K562 (cell line): Measurements from ENCODE around the gene SLC6A8. TPM values are rescaled to one million over a fixed set of nuclear protein-coding genes. Genes with fewer than 3 reads are reported as not detected.
A peak's percentile ranks its signal among the peaks of the same experiment; 100 is the strongest.

Experiments
- CTBP1 ChIP-seq: fragments of 450-650 bp; IDR thresholded peaks from 2 replicates; pipeline ENCODE4 v1.6.1; 2016; ENCODE audit warnings: borderline replicate concordance
- HNRNPLL ChIP-seq: fragments of 200-400 bp; formaldehyde crosslinking; IDR thresholded peaks from 2 replicates; pipeline ENCODE4 v1.6.1; 2017; ENCODE audit warnings: low read length, low read depth, mild to moderate bottlenecking; ENCODE audit not compliant: poor library complexity, severe bottlenecking
- POLR2G ChIP-seq: fragments of 200-400 bp; formaldehyde crosslinking; IDR thresholded peaks from 2 replicates; pipeline ENCODE4 v1.6.1; 2017; ENCODE audit warnings: low read depth, mild to moderate bottlenecking, antibody characterized with exemption, low read length, moderate library complexity
- RAD21 ChIP-seq, 2 experiments: fragments of 250-450 bp in 1 of 2; fragments of 450-650 bp in 1 of 2; sonication (Bioruptor Pico) in 1 of 2; formaldehyde crosslinking in 1 of 2; IDR thresholded peaks in 1 of 2; conservative IDR thresholded peaks in 1 of 2; 2 replicates each; pipeline versions ENCODE4 v1.4.0 to v1.8.0; 2020 to 2022; ENCODE audit warnings: mild to moderate bottlenecking in 2 of 2, moderate library complexity in 1 of 2
- SIN3B ChIP-seq: fragments of 450-650 bp; IDR thresholded peaks from 2 replicates; pipeline ENCODE4 v1.6.1; 2017; ENCODE audit warnings: low read depth, mild to moderate bottlenecking, moderate library complexity
- SP1 ChIP-seq: sonication (generic); formaldehyde crosslinking; IDR thresholded peaks from 2 replicates; pipeline ENCODE4 v1.8.1; 2022; ENCODE audit warnings: mild to moderate bottlenecking, missing genetic modification reagents
- polyA plus RNA-seq, 8 experiments: library from polyadenylated mRNA; depleted of rRNA in 4 of 8; stranded (reverse) in 5 of 8; unstranded in 3 of 8; fragments of >200 nt; fragmentation: Nextera tagmentation in 2 of 8; fragmentation: Illumina TruSeq in 1 of 8; extraction: Ambion mirVana in 2 of 8; extraction: Trizol in 1 of 8; gene quantifications; 2 replicates each; pipeline versions ENCODE4 v1.2.1 to v1.2.3, GENCODE V29; 2011 to 2014; ENCODE audit warnings: inconsistent platforms in 1 of 8, missing spikeins in 1 of 8
- total RNA-seq, 7 experiments: library from RNA; depleted of rRNA in 6 of 7; stranded (reverse); fragments of >200 nt in 6 of 7; fragmentation: Illumina TruSeq in 2 of 7; extraction: Trizol in 2 of 7; gene quantifications; 2 replicates each; pipeline versions ENCODE4 v1.2.1 to v1.2.3, GENCODE V29; 2011 to 2021; ENCODE audit warnings: low replicate concordance in 1 of 7
- TF ChIP-seq, protein P1 (sequence below): fragments of 450-650 bp; IDR thresholded peaks from 2 replicates; pipeline ENCODE4 v1.6.1; 2014; ENCODE audit warnings: low read depth, mild to moderate bottlenecking, moderate library complexity, borderline replicate concordance
- TF ChIP-seq, protein P2 (sequence below): sonication (generic); formaldehyde crosslinking; IDR thresholded peaks from 2 replicates; pipeline ENCODE4 v1.9.0; 2022; ENCODE audit warnings: mild to moderate bottlenecking, missing genetic modification reagents
- TF ChIP-seq, protein P3 (sequence below): sonication (generic); formaldehyde crosslinking; IDR thresholded peaks from 2 replicates; pipeline ENCODE4 v1.8.0; 2022; ENCODE audit warnings: missing genetic modification reagents, mild to moderate bottlenecking, moderate library complexity, borderline replicate concordance
- TF ChIP-seq, protein P4 (sequence below): sonication (generic); formaldehyde crosslinking; IDR thresholded peaks from 2 replicates; pipeline ENCODE4 v1.8.0; 2022; ENCODE audit warnings: mild to moderate bottlenecking, missing genetic modification reagents
- TF ChIP-seq, protein P5 (sequence below), 2 experiments: fragments of 450-650 bp; IDR thresholded peaks; 2 replicates each; pipeline ENCODE4 v1.6.1; 2018; ENCODE audit warnings: mild to moderate bottlenecking in 2 of 2, low read depth in 1 of 2; ENCODE audit not compliant: partially characterized antibody in 2 of 2

Gene SLC6A8
- total and polyA plus RNA-seq, 9 of the 15 experiments (the other 6 are each of a cell fraction or from before 2014, with no cell fraction given): 0.68 to 144 (median 34.3) TPM

DNA sequence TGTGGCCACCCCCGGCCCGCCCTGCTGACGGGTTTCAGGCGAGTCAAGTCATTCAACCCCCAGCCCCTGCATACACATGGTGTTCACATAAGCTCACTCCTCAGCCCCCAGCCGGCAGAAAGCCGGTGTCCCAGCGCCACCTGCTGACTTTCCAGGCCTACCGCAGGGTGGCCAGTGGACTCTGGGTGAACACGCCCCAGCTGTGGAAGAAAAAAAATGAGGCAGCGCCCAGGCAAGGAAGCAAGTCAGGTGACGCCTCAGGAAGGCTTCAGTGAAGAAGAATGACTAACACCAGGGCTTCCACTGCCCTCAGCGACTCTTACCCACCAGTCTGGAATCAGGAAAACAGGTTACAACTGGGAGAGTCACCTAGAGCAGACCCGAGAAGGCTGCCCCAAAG lies 20.7 kb downstream of the SLC6A8 start (continued):
- TF ChIP-seq CTBP1 (peak; percentile 49), SP1 (peak; percentile 28; the same call in 1 of the 2 replicates), SIN3B (no peak), RAD21 (CRISPR knock-in tag; conservative IDR thresholded peaks at IDR 0.05 in 1 of 2, IDR thresholded peaks at IDR 0.05 in 1 of 2) (peak; percentile 69 to 79), HNRNPLL (no peak), POLR2G (peak; percentile 55)
- TF ChIP-seq, protein P1, sequence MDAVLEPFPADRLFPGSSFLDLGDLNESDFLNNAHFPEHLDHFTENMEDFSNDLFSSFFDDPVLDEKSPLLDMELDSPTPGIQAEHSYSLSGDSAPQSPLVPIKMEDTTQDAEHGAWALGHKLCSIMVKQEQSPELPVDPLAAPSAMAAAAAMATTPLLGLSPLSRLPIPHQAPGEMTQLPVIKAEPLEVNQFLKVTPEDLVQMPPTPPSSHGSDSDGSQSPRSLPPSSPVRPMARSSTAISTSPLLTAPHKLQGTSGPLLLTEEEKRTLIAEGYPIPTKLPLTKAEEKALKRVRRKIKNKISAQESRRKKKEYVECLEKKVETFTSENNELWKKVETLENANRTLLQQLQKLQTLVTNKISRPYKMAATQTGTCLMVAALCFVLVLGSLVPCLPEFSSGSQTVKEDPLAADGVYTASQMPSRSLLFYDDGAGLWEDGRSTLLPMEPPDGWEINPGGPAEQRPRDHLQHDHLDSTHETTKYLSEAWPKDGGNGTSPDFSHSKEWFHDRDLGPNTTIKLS: no peak
- TF ChIP-seq, protein P2, sequence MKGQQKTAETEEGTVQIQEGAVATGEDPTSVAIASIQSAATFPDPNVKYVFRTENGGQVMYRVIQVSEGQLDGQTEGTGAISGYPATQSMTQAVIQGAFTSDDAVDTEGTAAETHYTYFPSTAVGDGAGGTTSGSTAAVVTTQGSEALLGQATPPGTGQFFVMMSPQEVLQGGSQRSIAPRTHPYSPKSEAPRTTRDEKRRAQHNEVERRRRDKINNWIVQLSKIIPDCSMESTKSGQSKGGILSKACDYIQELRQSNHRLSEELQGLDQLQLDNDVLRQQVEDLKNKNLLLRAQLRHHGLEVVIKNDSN: peak; percentile 85
- TF ChIP-seq, protein P3, sequence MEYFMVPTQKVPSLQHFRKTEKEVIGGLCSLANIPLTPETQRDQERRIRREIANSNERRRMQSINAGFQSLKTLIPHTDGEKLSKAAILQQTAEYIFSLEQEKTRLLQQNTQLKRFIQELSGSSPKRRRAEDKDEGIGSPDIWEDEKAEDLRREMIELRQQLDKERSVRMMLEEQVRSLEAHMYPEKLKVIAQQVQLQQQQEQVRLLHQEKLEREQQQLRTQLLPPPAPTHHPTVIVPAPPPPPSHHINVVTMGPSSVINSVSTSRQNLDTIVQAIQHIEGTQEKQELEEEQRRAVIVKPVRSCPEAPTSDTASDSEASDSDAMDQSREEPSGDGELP (CRISPR knock-in tag): peak; percentile 95
- TF ChIP-seq, protein P4, sequence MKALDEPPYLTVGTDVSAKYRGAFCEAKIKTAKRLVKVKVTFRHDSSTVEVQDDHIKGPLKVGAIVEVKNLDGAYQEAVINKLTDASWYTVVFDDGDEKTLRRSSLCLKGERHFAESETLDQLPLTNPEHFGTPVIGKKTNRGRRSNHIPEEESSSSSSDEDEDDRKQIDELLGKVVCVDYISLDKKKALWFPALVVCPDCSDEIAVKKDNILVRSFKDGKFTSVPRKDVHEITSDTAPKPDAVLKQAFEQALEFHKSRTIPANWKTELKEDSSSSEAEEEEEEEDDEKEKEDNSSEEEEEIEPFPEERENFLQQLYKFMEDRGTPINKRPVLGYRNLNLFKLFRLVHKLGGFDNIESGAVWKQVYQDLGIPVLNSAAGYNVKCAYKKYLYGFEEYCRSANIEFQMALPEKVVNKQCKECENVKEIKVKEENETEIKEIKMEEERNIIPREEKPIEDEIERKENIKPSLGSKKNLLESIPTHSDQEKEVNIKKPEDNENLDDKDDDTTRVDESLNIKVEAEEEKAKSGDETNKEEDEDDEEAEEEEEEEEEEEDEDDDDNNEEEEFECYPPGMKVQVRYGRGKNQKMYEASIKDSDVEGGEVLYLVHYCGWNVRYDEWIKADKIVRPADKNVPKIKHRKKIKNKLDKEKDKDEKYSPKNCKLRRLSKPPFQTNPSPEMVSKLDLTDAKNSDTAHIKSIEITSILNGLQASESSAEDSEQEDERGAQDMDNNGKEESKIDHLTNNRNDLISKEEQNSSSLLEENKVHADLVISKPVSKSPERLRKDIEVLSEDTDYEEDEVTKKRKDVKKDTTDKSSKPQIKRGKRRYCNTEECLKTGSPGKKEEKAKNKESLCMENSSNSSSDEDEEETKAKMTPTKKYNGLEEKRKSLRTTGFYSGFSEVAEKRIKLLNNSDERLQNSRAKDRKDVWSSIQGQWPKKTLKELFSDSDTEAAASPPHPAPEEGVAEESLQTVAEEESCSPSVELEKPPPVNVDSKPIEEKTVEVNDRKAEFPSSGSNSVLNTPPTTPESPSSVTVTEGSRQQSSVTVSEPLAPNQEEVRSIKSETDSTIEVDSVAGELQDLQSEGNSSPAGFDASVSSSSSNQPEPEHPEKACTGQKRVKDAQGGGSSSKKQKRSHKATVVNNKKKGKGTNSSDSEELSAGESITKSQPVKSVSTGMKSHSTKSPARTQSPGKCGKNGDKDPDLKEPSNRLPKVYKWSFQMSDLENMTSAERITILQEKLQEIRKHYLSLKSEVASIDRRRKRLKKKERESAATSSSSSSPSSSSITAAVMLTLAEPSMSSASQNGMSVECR (CRISPR knock-in tag): 0 out of 2 replicates have a peak, but pooled peaks have one; percentile 36
- TF ChIP-seq, protein P5, sequence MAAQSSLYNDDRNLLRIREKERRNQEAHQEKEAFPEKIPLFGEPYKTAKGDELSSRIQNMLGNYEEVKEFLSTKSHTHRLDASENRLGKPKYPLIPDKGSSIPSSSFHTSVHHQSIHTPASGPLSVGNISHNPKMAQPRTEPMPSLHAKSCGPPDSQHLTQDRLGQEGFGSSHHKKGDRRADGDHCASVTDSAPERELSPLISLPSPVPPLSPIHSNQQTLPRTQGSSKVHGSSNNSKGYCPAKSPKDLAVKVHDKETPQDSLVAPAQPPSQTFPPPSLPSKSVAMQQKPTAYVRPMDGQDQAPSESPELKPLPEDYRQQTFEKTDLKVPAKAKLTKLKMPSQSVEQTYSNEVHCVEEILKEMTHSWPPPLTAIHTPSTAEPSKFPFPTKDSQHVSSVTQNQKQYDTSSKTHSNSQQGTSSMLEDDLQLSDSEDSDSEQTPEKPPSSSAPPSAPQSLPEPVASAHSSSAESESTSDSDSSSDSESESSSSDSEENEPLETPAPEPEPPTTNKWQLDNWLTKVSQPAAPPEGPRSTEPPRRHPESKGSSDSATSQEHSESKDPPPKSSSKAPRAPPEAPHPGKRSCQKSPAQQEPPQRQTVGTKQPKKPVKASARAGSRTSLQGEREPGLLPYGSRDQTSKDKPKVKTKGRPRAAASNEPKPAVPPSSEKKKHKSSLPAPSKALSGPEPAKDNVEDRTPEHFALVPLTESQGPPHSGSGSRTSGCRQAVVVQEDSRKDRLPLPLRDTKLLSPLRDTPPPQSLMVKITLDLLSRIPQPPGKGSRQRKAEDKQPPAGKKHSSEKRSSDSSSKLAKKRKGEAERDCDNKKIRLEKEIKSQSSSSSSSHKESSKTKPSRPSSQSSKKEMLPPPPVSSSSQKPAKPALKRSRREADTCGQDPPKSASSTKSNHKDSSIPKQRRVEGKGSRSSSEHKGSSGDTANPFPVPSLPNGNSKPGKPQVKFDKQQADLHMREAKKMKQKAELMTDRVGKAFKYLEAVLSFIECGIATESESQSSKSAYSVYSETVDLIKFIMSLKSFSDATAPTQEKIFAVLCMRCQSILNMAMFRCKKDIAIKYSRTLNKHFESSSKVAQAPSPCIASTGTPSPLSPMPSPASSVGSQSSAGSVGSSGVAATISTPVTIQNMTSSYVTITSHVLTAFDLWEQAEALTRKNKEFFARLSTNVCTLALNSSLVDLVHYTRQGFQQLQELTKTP (IDR thresholded peaks at IDR 0.05; ENCODE audit: low read depth in 1 of 2, partially characterized antibody in 2 of 2): no peak
